H1 (cell line): ENCODE data around the gene POTEI. TPM values are rescaled to one million over a fixed set of nuclear protein-coding genes. Genes with fewer than 3 reads are reported as not detected.
"Not testable (repeated sequence)": the region's sequence is repeated elsewhere in the genome, so short reads cannot be mapped to it uniquely, and the experiment has no call there.

Source experiments
- CTCF ChIA-PET: fragments of 300-600 bp; sonication (Branson Sonifier 250); formaldehyde crosslinking; loops from one replicate; lab custom pipeline; 2021; ENCODE audit not compliant: partially characterized antibody; lab: Charles Lee
- POLR2A ChIA-PET: fragments of 300-600 bp; sonication (Branson Sonifier 250); formaldehyde crosslinking; loops from one replicate; lab custom pipeline; 2021; ENCODE audit warnings: inconsistent platforms; ENCODE audit not compliant: partially characterized antibody; lab: Charles Lee
- DNase-seq, 2 experiments: peaks; one replicate each; pipeline versions ENCODE4 v3.0.0 to v3.0.0-alpha.2; 2010 to 2022; ENCODE audit warnings: low spot score in 2 of 2, low read depth in 1 of 2, mixed read lengths in 1 of 2
- FAIRE-seq: peaks from 2 replicates; lab custom pipeline; 2011; peaks lifted over from hg19 to GRCh38; lab: Jason Lieb, UNC
- H2AFZ ChIP-seq: 2 replicates; pipeline ENCODE4 v1.8.1; 2012; ENCODE audit warnings: low read length, inconsistent platforms
- H2AK5ac ChIP-seq: 2 replicates; pipeline ENCODE4 v1.6.1; 2013; ENCODE audit warnings: low read depth, low read length
- H2BK120ac ChIP-seq: replicated peaks from 2 replicates; pipeline ENCODE3; 2013; ENCODE audit warnings: low read depth, low read length, inconsistent platforms
- H2BK12ac ChIP-seq: 2 replicates; pipeline ENCODE4 v1.6.1; 2013; ENCODE audit warnings: low read depth, low read length
- H2BK15ac ChIP-seq: 2 replicates; pipeline ENCODE4 v1.6.1; 2013; ENCODE audit warnings: low read length
- H2BK20ac ChIP-seq: 2 replicates; pipeline ENCODE4 v1.6.1; 2013; ENCODE audit warnings: low read length
- H2BK5ac ChIP-seq: 2 replicates; pipeline ENCODE4 v1.6.1; 2013; ENCODE audit warnings: low read depth, low read length
- H3K14ac ChIP-seq: 2 replicates; pipeline ENCODE4 v1.6.1; 2013; ENCODE audit warnings: inconsistent platforms; ENCODE audit not compliant: insufficient read length
- H3K18ac ChIP-seq: 2 replicates; pipeline ENCODE4 v1.6.1; 2013; ENCODE audit warnings: low read length; ENCODE audit errors: extremely low read depth
- H3K23ac ChIP-seq: 2 replicates; pipeline ENCODE4 v1.6.1; 2013; ENCODE audit warnings: inconsistent platforms; ENCODE audit not compliant: insufficient read length
- H3K23me2 ChIP-seq: 2 replicates; pipeline ENCODE4 v1.6.1; 2013; ENCODE audit warnings: low read depth, low read length
- H3K27ac ChIP-seq: 2 replicates; pipeline ENCODE4 v1.6.1; 2011; ENCODE audit warnings: low read depth, low read length, inconsistent platforms
- H3K27me3 ChIP-seq, 4 experiments: replicated peaks in 1 of 4; 1 replicate in 1 of 4; 2 replicates in 3 of 4; pipeline versions ENCODE4 v1.6.1 to v1.8.1; 2011 to 2013; ENCODE audit warnings: low read length in 3 of 4, mild to moderate bottlenecking in 3 of 4, inconsistent platforms in 2 of 4, mixed read lengths in 2 of 4, moderate library complexity in 1 of 4; ENCODE audit not compliant: control insufficient read depth in 3 of 4, insufficient read depth in 3 of 4; ENCODE audit errors: extremely low read depth in 1 of 4
- H3K36me3 ChIP-seq, 4 experiments: 2 replicates each; pipeline versions ENCODE4 v1.6.1 to v1.8.1; 2011 to 2013; ENCODE audit warnings: mild to moderate bottlenecking in 4 of 4, low read length in 3 of 4, moderate library complexity in 2 of 4, control low read depth in 1 of 4, inconsistent platforms in 1 of 4; ENCODE audit not compliant: insufficient read depth in 4 of 4, control insufficient read depth in 2 of 4
- H3K4ac ChIP-seq: replicated peaks from 2 replicates; pipeline ENCODE3; 2013; ENCODE audit warnings: low read length, low read depth, mixed read lengths, inconsistent platforms; ENCODE audit not compliant: insufficient read length
- H3K4me1 ChIP-seq, 4 experiments: replicated peaks in 1 of 4; 1 replicate in 1 of 4; 2 replicates in 3 of 4; pipeline versions ENCODE4 v1.6.1 to v1.8.1; 2011 to 2013; ENCODE audit warnings: low read length in 3 of 4, inconsistent platforms in 2 of 4, mixed read lengths in 1 of 4; ENCODE audit not compliant: insufficient read depth in 4 of 4, control insufficient read depth in 3 of 4
- H3K4me2 ChIP-seq, 2 experiments: 2 replicates each; pipeline versions ENCODE4 v1.6.1 to v1.8.1; 2011 to 2013; ENCODE audit warnings: low read depth in 2 of 2, low read length in 2 of 2, control low read depth in 1 of 2, inconsistent platforms in 1 of 2, mild to moderate bottlenecking in 1 of 2; ENCODE audit not compliant: insufficient read depth in 1 of 2
- H3K4me3 ChIP-seq, 4 experiments: fragments of 200-600, 300-600 bp in 1 of 4; sonication (generic), shearing (Covaris generic), sonication (Bioruptor Twin) in 1 of 4; 2 replicates each; pipeline versions ENCODE4 v1.5.1 to v1.8.1; 2011 to 2016; ENCODE audit warnings: low read length in 4 of 4, low read depth in 3 of 4, control low read depth in 2 of 4, inconsistent platforms in 2 of 4, mild to moderate bottlenecking in 2 of 4, mixed read lengths in 1 of 4, moderate library complexity in 1 of 4; ENCODE audit not compliant: insufficient read depth in 2 of 4; ENCODE audit errors: extremely low read depth in 1 of 4
- H3K56ac ChIP-seq: replicated peaks from 2 replicates; pipeline ENCODE3; 2013; ENCODE audit warnings: low read depth, mild to moderate bottlenecking, mixed read lengths, low read length, inconsistent platforms; ENCODE audit not compliant: insufficient read length
- H3K79me1 ChIP-seq: 2 replicates; pipeline ENCODE4 v1.6.1; 2013; ENCODE audit warnings: low read depth, low read length, control low read depth
- H3K79me2 ChIP-seq, 2 experiments: 2 replicates each; pipeline versions ENCODE4 v1.6.1 to v1.8.1; 2012 to 2013; ENCODE audit warnings: low read length in 2 of 2, mild to moderate bottlenecking in 2 of 2, inconsistent platforms in 1 of 2; ENCODE audit not compliant: insufficient read depth in 2 of 2, control insufficient read depth in 1 of 2
- H3K9ac ChIP-seq, 4 experiments: replicated peaks in 1 of 4; 1 replicate in 1 of 4; 2 replicates in 3 of 4; pipeline versions ENCODE4 v1.6.1 to v1.8.1; 2011 to 2013; ENCODE audit warnings: low read depth in 3 of 4, low read length in 3 of 4, control low read depth in 2 of 4, mild to moderate bottlenecking in 2 of 4, moderate library complexity in 2 of 4, inconsistent platforms in 1 of 4; ENCODE audit errors: extremely low read depth in 1 of 4
- H3K9me3 ChIP-seq, 2 experiments: 2 replicates each; pipeline versions ENCODE4 v1.6.1 to v1.8.1; 2012 to 2013; ENCODE audit warnings: mild to moderate bottlenecking in 2 of 2, moderate library complexity in 2 of 2, control low read depth in 1 of 2, inconsistent platforms in 1 of 2, low read depth in 1 of 2, low read length in 1 of 2, mixed read lengths in 1 of 2; ENCODE audit not compliant: insufficient read depth in 2 of 2
- H4K20me1 ChIP-seq, 2 experiments: replicated peaks in 1 of 2; 2 replicates each; pipeline versions ENCODE3 to v1.8.1; 2011 to 2013; ENCODE audit warnings: inconsistent platforms in 2 of 2, low read length in 2 of 2, mild to moderate bottlenecking in 1 of 2; ENCODE audit not compliant: insufficient read depth in 2 of 2, control insufficient read depth in 1 of 2
- H4K5ac ChIP-seq: 2 replicates; pipeline ENCODE4 v1.6.1; 2013; ENCODE audit warnings: low read length, low read depth, mixed read lengths, inconsistent platforms; ENCODE audit not compliant: insufficient read length
- H4K8ac ChIP-seq: 2 replicates; pipeline ENCODE4 v1.8.0; 2013; ENCODE audit warnings: mild to moderate bottlenecking, moderate library complexity, low read length, inconsistent platforms; ENCODE audit not compliant: insufficient read depth; ENCODE audit errors: extremely low read depth
- H4K91ac ChIP-seq: replicated peaks from 2 replicates; pipeline ENCODE3; 2013; ENCODE audit warnings: low read length, mixed read lengths, inconsistent platforms; ENCODE audit not compliant: insufficient read length
- WGBS, 2 experiments: shearing (Covaris generic) in 1 of 2; methylation state at CpG; one replicate each; pipeline versions ENCODE4 v1.1.6 to v1.1.7; 2013 to 2015; ENCODE audit warnings: low lambda C conversion rate in 2 of 2, mixed read lengths in 2 of 2, inconsistent platforms in 1 of 2, low coverage in 1 of 2, missing lambda C conversion rate in 1 of 2; ENCODE audit not compliant: insufficient replicate concordance in 2 of 2, insufficient coverage in 1 of 2, insufficient read length in 1 of 2; ENCODE audit errors: extremely low coverage in 1 of 2, missing lambda C conversion rate in 1 of 2; 5-methylcytosine and 5-hydroxymethylcytosine counted together
- polyA plus RNA-seq, 7 experiments: library from polyadenylated mRNA; depleted of rRNA in 3 of 7; stranded (reverse) in 5 of 7; unstranded in 2 of 7; fragments of >200 nt in 5 of 7; fragments of 200-250 nt in 2 of 7; gene quantifications; 1 replicate in 5 of 7; 2 replicates in 1 of 7; 4 replicates in 1 of 7; pipeline versions ENCODE4 v1.2.1 to v1.2.3, GENCODE V29; 2011 to 2013; ENCODE audit warnings: missing spikeins in 2 of 7, mixed read lengths in 2 of 7
- total RNA-seq: library from RNA; stranded (reverse); fragmentation: NEBNext Ultra II Directional; extraction: Animal tissue kit (Norgen Biotek cat#: 25700); gene quantifications from 2 replicates; pipeline ENCODE4 v1.2.1, GENCODE V29; 2021

POTEI gene
- total and polyA plus RNA-seq, 2 of the 8 experiments (the other 6 are each of a cell fraction or from before 2014, with no cell fraction given): 0.20 TPM

DNA sequence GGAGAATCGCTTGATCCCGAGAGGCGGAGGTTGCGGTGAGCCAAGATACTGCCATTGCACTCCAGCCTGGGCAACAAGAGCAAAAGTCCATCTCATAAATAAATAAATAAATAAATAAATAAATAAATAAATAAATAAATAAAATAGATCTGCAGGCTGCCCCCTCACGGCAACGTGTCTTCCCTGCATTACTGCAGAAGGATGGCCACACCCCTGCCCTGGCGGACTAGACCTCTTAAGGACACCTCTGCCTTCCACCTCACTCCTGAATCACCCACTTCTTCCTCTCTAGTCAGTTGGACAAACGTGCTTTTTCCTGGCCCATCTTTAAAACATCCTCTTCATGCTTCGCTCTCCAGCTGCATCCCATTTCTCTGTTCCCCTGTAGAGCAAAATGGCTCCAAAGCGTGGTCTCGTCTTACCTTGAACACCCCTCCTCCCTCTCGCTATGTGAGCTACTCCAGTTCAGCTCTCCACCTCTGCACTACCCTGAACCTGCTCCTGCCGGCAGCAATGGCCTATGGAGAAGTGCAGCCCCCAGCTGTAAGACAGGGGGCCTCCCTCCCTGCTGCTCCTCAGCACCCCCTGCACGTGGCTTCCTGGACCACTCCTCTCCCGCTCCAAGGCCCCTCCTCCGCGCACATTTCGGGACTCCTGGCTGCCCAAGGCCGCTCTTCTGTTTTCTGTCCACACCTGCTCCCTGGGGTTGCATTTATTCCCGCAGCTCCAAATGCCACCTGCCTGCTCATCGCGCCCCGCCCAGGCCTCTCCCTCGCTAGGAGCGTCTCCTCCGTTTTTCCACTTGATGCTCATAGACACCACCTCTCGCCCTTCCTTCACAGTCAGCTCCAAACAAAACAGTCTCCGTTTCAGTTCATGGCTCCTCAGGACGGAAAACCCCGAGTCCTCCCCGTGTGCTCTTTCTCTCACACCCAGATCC is 1.9 kb upstream of the POTEI start:
- H3K27me3 ChIP-seq, H3K9ac ChIP-seq, H3K4me3 ChIP-seq, H3K18ac ChIP-seq, H3K79me1 ChIP-seq, H2BK20ac ChIP-seq, H3K27ac ChIP-seq, H3K23ac ChIP-seq, H4K5ac ChIP-seq, H3K4me1 ChIP-seq, POLR2A ChIA-PET, H3K36me3 ChIP-seq, H3K14ac ChIP-seq, H4K8ac ChIP-seq, H2AFZ ChIP-seq, H3K9me3 ChIP-seq, DNase-seq, H3K56ac ChIP-seq, H3K79me2 ChIP-seq, H3K23me2 ChIP-seq, H2BK15ac ChIP-seq, H2BK5ac ChIP-seq, H2BK120ac ChIP-seq, H4K20me1 ChIP-seq, H3K4me2 ChIP-seq, CTCF ChIA-PET, H3K4ac ChIP-seq, H2AK5ac ChIP-seq, H2BK12ac ChIP-seq, FAIRE-seq, H4K91ac ChIP-seq: not testable (repeated sequence)
- 80% methylated on average over 2 of the region's 31 CpGs; no CpG with 5 or more reads in 1 of the 2 experiments for WGBS, 2 experiments
